IMR-90 (cell line): ENCODE data around the gene ETFDH. TPM values are rescaled to one million over a fixed set of nuclear protein-coding genes. Genes with fewer than 3 reads are reported as not detected.

ENCODE experiments used
- ATAC-seq: fragments of 200-7000 bp; cut with Tn5 transposase; 2 replicates; pipeline ENCODE4 v1.9.1; 2020; ENCODE audit warnings: low read depth, mild to moderate bottlenecking, moderate library complexity
- BruUV-seq: library from RNA; stranded (reverse); fragments of 400-500 nt; replicated peaks from 2 replicates; lab custom pipeline; 2021; lab: Mats Ljungman, UMichigan
- CTCF ChIA-PET: fragments of 300-600 bp; formaldehyde crosslinking; extraction: SDS; loops from one replicate; lab custom pipeline; 2021; ENCODE audit warnings: antibody characterized with exemption; lab: Yijun Ruan, JAX
- POLR2A ChIA-PET: fragments of 300-600 bp; sonication (Branson Sonifier 250); formaldehyde crosslinking; loops from one replicate; lab custom pipeline; 2022; ENCODE audit warnings: antibody characterized with exemption; ENCODE audit not compliant: unreplicated experiment; lab: Charles Lee
- DNase-seq: peaks from one replicate; pipeline ENCODE4 v3.0.0; 2013
- H2AFZ ChIP-seq: replicated peaks from 2 replicates; pipeline ENCODE3; 2013; ENCODE audit warnings: low read length, mild to moderate bottlenecking; ENCODE audit not compliant: poor library complexity
- H2AK5ac ChIP-seq: 2 replicates; pipeline ENCODE4 v1.6.1; 2013; ENCODE audit warnings: low read depth, low read length, inconsistent platforms
- H2AK9ac ChIP-seq: replicated peaks from 2 replicates; pipeline ENCODE3; 2013; ENCODE audit warnings: mild to moderate bottlenecking, low read depth, low read length, moderate library complexity; ENCODE audit not compliant: poor library complexity
- H2BK120ac ChIP-seq: 2 replicates; pipeline ENCODE4 v1.6.1; 2013; ENCODE audit warnings: low read depth, low read length, inconsistent platforms
- H2BK15ac ChIP-seq: 3 replicates; pipeline ENCODE4 v1.6.1; 2013; ENCODE audit warnings: low read depth, low read length, inconsistent platforms
- H2BK20ac ChIP-seq: 2 replicates; pipeline ENCODE4 v1.6.1; 2013; ENCODE audit warnings: low read depth, mild to moderate bottlenecking, inconsistent platforms, low read length, moderate library complexity
- H2BK5ac ChIP-seq: 2 replicates; pipeline ENCODE4 v1.6.1; 2013; ENCODE audit warnings: mild to moderate bottlenecking, low read depth, low read length, inconsistent platforms; ENCODE audit not compliant: poor library complexity, severe bottlenecking
- H3K14ac ChIP-seq: replicated peaks from 2 replicates; pipeline ENCODE4 v1.6.1; 2013; ENCODE audit warnings: low read depth, low read length, inconsistent platforms
- H3K18ac ChIP-seq: 2 replicates; pipeline ENCODE4 v1.6.1; 2013; ENCODE audit warnings: low read depth, low read length, control low read depth
- H3K23ac ChIP-seq: 2 replicates; pipeline ENCODE4 v1.6.1; 2013; ENCODE audit warnings: low read depth, low read length, inconsistent platforms
- H3K27ac ChIP-seq: 2 replicates; pipeline ENCODE4 v1.5.1; 2013; ENCODE audit warnings: mild to moderate bottlenecking, control low read depth, low read length; ENCODE audit not compliant: insufficient read depth
- H3K27me3 ChIP-seq: 2 replicates; pipeline ENCODE4 v1.6.1; 2013; ENCODE audit warnings: low read length; ENCODE audit not compliant: control insufficient read depth, insufficient read depth
- H3K36me3 ChIP-seq: 2 replicates; pipeline ENCODE4 v1.6.1; 2013; ENCODE audit warnings: low read length, mixed read lengths; ENCODE audit not compliant: control insufficient read depth, insufficient read depth
- H3K4ac ChIP-seq: 2 replicates; pipeline ENCODE4 v1.6.1; 2013; ENCODE audit warnings: low read depth, low read length, inconsistent platforms
- H3K4me1 ChIP-seq: 2 replicates; pipeline ENCODE4 v1.6.1; 2013; ENCODE audit warnings: low read length, mixed read lengths; ENCODE audit not compliant: control insufficient read depth, insufficient read depth
- H3K4me2 ChIP-seq: 2 replicates; pipeline ENCODE4 v1.6.1; 2013; ENCODE audit warnings: low read depth, mild to moderate bottlenecking, control low read depth, low read length, moderate library complexity
- H3K4me3 ChIP-seq: 2 replicates; pipeline ENCODE4 v1.5.1; 2013; ENCODE audit warnings: low read depth, mild to moderate bottlenecking, control low read depth, low read length, moderate library complexity; ENCODE audit not compliant: insufficient read depth
- H3K56ac ChIP-seq: 2 replicates; pipeline ENCODE4 v1.6.1; 2013; ENCODE audit warnings: low read length, inconsistent platforms; ENCODE audit not compliant: insufficient read depth; ENCODE audit errors: extremely low read depth
- H3K79me1 ChIP-seq, 2 experiments: 2 replicates each; pipeline ENCODE4 v1.6.1; 2013; ENCODE audit warnings: low read length in 2 of 2, inconsistent platforms in 1 of 2, low read depth in 1 of 2
- H3K9ac ChIP-seq: 2 replicates; pipeline ENCODE4 v1.6.1; 2013; ENCODE audit warnings: low read depth, low read length, control low read depth
- H3K9me1 ChIP-seq: 2 replicates; pipeline ENCODE4 v1.6.1; 2013; ENCODE audit warnings: low read length, inconsistent platforms; ENCODE audit not compliant: insufficient read depth
- H3K9me3 ChIP-seq: 2 replicates; pipeline ENCODE4 v1.6.1; 2013; ENCODE audit warnings: low read length; ENCODE audit not compliant: control insufficient read depth, insufficient read depth
- H4K20me1 ChIP-seq: 2 replicates; pipeline ENCODE4 v1.6.1; 2013; ENCODE audit warnings: low read length, inconsistent platforms; ENCODE audit not compliant: insufficient read depth
- H4K5ac ChIP-seq: 2 replicates; pipeline ENCODE4 v1.6.1; 2013; ENCODE audit warnings: mild to moderate bottlenecking, low read depth, low read length, control low read depth
- H4K8ac ChIP-seq, 2 experiments: 2 replicates each; pipeline ENCODE4 v1.6.1; 2013; ENCODE audit warnings: low read depth in 2 of 2, low read length in 2 of 2, control low read depth in 1 of 2, inconsistent platforms in 1 of 2
- H4K91ac ChIP-seq: 2 replicates; pipeline ENCODE4 v1.6.1; 2013; ENCODE audit warnings: low read depth, low read length, inconsistent platforms; ENCODE audit not compliant: insufficient read depth
- CHD1 ChIP-seq: IDR thresholded peaks from 2 replicates; pipeline ENCODE4 v1.6.1; 2012; ENCODE audit warnings: low read depth, low read length, improper control_type of control experiment
- FOS ChIP-seq: fragments of 150-350 bp; IDR thresholded peaks from 2 replicates; pipeline ENCODE4 v1.6.1; 2016; ENCODE audit warnings: low read depth, low read length
- MAFK ChIP-seq: IDR thresholded peaks from 2 replicates; pipeline ENCODE4 v1.6.1; 2012; ENCODE audit warnings: low read depth, low read length, improper control_type of control experiment
- MAZ ChIP-seq: IDR thresholded peaks from 2 replicates; pipeline ENCODE4 v1.6.1; 2012; ENCODE audit warnings: low read depth, mild to moderate bottlenecking, low read length, improper control_type of control experiment, moderate library complexity, borderline replicate concordance
- MXI1 ChIP-seq: IDR thresholded peaks from 2 replicates; pipeline ENCODE4 v1.6.1; 2012; ENCODE audit warnings: low read depth, mild to moderate bottlenecking, low read length, moderate library complexity, borderline replicate concordance
- NFE2L2 ChIP-seq: fragments of 150-350 bp; IDR thresholded peaks from 2 replicates; pipeline ENCODE4 v1.6.1; 2016; ENCODE audit warnings: low read depth, mild to moderate bottlenecking, low read length
- RAD21 ChIP-seq: IDR thresholded peaks from 2 replicates; pipeline ENCODE4 v1.6.1; 2012; ENCODE audit warnings: low read length, improper control_type of control experiment
- RCOR1 ChIP-seq: IDR thresholded peaks from 2 replicates; pipeline ENCODE4 v1.6.1; 2012; ENCODE audit warnings: mild to moderate bottlenecking, low read length, improper control_type of control experiment; ENCODE audit not compliant: insufficient replicate concordance
- SMC3 ChIP-seq: fragments of 150-350 bp; IDR thresholded peaks from 2 replicates; pipeline ENCODE4 v1.6.1; 2016; ENCODE audit warnings: low read depth, mild to moderate bottlenecking, antibody characterized with exemption, low read length, moderate library complexity
- WGBS, 2 experiments: methylation state at CpG; one replicate each; pipeline versions ENCODE4 v1.1.5 to v1.1.7; 2013; ENCODE audit warnings: missing lambda C conversion rate in 2 of 2; ENCODE audit not compliant: insufficient read length in 1 of 2; ENCODE audit errors: extremely low coverage in 2 of 2; 5-methylcytosine and 5-hydroxymethylcytosine counted together
- dilution Hi-C: fragments of 300-500 bp; cut with HindIII; formaldehyde crosslinking; loops from one replicate; pipeline ENCODE4 v1.14.3; 2018; ENCODE audit warnings: low sequenced_read_pairs; ENCODE audit not compliant: unreplicated experiment
- in situ Hi-C: fragments of 300-500 bp; cut with MboI; formaldehyde crosslinking; loops from 3 replicates; pipeline ENCODE4 v1.14.3; 2019; ENCODE audit warnings: low sequenced_read_pairs, inconsistent platforms, mixed read lengths
- intact Hi-C: fragments of 100-400 bp; cut with micrococcal nuclease; formaldehyde crosslinking; loops from 2 replicates; pipeline ENCODE4 v1.10.0; 2022
- polyA plus RNA-seq, 3 experiments: library from polyadenylated mRNA; depleted of rRNA; stranded (reverse); fragments of >200 nt; gene quantifications; 2 replicates each; pipeline ENCODE4 v1.2.3, GENCODE V29; 2012; ENCODE audit warnings: low replicate concordance in 1 of 3
- total RNA-seq: library from RNA; depleted of rRNA; stranded (reverse); fragments of >200 nt; gene quantifications from 2 replicates; pipeline ENCODE4 v1.2.3, GENCODE V29; 2012
- TF ChIP-seq, protein P1 (sequence below): fragments of 150-350 bp; IDR thresholded peaks from 2 replicates; pipeline ENCODE4 v1.6.1; 2016; ENCODE audit warnings: low read depth, mild to moderate bottlenecking, low read length, moderate library complexity, borderline replicate concordance
- TF ChIP-seq, protein P2 (sequence below): conservative IDR thresholded peaks from 2 replicates; pipeline ENCODE4 v1.5.1; 2012; ENCODE audit warnings: mild to moderate bottlenecking, low read depth, low read length, improper control_type of control experiment

ETFDH gene
- total and polyA plus RNA-seq, 2 of the 4 experiments (the other 2 are of a cell fraction) = 14.0 to 19.1 TPM

DNA sequence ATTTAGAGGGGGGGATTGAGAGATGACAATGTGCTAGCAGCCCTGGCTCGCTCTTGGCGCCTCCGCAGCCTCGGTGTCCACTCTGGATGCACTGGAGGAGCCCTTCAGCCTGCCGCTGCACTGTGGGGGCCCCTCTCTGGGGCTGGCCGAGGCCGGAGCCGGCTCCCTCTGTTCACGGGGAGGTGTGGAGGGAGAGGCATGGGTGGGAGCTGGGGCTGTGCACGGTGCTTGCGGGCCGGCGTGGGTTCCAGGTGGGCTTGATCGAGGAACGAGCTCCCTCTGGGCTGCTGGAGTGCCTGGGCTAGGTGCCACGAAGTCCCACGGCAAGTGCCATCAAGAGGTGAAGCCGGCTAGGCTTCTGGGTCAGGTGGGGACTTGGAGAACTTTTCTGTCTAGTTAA is 7.3 kb upstream of the ETFDH start:
- dilution Hi-C loops = no loop called here
- POLR2A ChIA-PET = no interaction called here
- no peak overlapping the region for H2BK20ac ChIP-seq
- no peak overlapping the region for H2AK9ac ChIP-seq
- in situ Hi-C loops = no loop called here
- intact Hi-C loops = no loop called here
- H3K9me1 ChIP-seq = no peaks in the 10 kb centered on the region
- no peaks in the 10 kb centered on the region for H4K20me1 ChIP-seq
- H3K4ac ChIP-seq = no peak overlapping the region
- H3K36me3 ChIP-seq = no peaks in the 10 kb centered on the region
- no peak overlapping the region for H3K23ac ChIP-seq
- no peaks in the 10 kb centered on the region for H3K4me1 ChIP-seq
- no peak overlapping the region for H4K91ac ChIP-seq
- no peak overlapping the region for H3K56ac ChIP-seq
- peaks cover 0 to 10% of the 10 kb centered on the region in 2 experiments; a peak in 2 of 4 replicates for H3K79me1 ChIP-seq
- no peak overlapping the region for H4K5ac ChIP-seq
- no peak overlapping the region for H2AFZ ChIP-seq
- DNase-seq (no peak), ATAC-seq (no peak)
- H3K18ac ChIP-seq = no peak overlapping the region
- no peaks in the 10 kb centered on the region for H3K9me3 ChIP-seq
- no peak overlapping the region for H3K4me2 ChIP-seq
- no peak overlapping the region for H2BK120ac ChIP-seq
- H2BK5ac ChIP-seq = no peak overlapping the region
- no peak overlapping the region for H4K8ac ChIP-seq
- WGBS, 2 experiments = 100% methylated on average over 4 of the region's 18 CpGs; no CpG with 5 or more reads in 1 of the 2 experiments
- no peak overlapping the region for H2BK15ac ChIP-seq
- no peaks in the 10 kb centered on the region for H3K27me3 ChIP-seq
- TF ChIP-seq SMC3 (no peak), CHD1 (no peak), RCOR1 (no peak), FOS (no peak), MAZ (no peak), MAFK (no peak), RAD21 (no peak), MXI1 (no peak), NFE2L2 (no peak)
- TF ChIP-seq, protein P1, sequence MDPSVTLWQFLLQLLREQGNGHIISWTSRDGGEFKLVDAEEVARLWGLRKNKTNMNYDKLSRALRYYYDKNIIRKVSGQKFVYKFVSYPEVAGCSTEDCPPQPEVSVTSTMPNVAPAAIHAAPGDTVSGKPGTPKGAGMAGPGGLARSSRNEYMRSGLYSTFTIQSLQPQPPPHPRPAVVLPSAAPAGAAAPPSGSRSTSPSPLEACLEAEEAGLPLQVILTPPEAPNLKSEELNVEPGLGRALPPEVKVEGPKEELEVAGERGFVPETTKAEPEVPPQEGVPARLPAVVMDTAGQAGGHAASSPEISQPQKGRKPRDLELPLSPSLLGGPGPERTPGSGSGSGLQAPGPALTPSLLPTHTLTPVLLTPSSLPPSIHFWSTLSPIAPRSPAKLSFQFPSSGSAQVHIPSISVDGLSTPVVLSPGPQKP = no peak
- TF ChIP-seq, protein P2, sequence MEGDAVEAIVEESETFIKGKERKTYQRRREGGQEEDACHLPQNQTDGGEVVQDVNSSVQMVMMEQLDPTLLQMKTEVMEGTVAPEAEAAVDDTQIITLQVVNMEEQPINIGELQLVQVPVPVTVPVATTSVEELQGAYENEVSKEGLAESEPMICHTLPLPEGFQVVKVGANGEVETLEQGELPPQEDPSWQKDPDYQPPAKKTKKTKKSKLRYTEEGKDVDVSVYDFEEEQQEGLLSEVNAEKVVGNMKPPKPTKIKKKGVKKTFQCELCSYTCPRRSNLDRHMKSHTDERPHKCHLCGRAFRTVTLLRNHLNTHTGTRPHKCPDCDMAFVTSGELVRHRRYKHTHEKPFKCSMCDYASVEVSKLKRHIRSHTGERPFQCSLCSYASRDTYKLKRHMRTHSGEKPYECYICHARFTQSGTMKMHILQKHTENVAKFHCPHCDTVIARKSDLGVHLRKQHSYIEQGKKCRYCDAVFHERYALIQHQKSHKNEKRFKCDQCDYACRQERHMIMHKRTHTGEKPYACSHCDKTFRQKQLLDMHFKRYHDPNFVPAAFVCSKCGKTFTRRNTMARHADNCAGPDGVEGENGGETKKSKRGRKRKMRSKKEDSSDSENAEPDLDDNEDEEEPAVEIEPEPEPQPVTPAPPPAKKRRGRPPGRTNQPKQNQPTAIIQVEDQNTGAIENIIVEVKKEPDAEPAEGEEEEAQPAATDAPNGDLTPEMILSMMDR = no peak
- CTCF ChIA-PET = no interaction called here
- no peak overlapping the region for H3K27ac ChIP-seq
- H3K9ac ChIP-seq = no peak overlapping the region
- H3K4me3 ChIP-seq = no peak overlapping the region
- BruUV-seq = no TSS peak
- H3K14ac ChIP-seq = no peak overlapping the region
- no peak overlapping the region for H2AK5ac ChIP-seq
